Tibial nerve (tissue), 4 donors: ENCODE results near the gene SCN4B. TPM values are rescaled to one million over a fixed set of nuclear protein-coding genes. Genes with fewer than 3 reads are reported as not detected.

Source experiments
- DNase-seq, 2 donors: peaks; one replicate each; pipeline ENCODE4 v3.0.0-alpha.2; 2019; ENCODE audit warnings: low spot score in 2 of 2
- H3K27ac ChIP-seq, 4 donors: fragments of 200-600 bp; sonication (generic) in 3 of 4; one replicate each; pipeline ENCODE4 v1.5.1; 2017 to 2019; ENCODE audit warnings: mild to moderate bottlenecking in 1 of 4
- H3K27me3 ChIP-seq, 2 donors: fragments of 200-600 bp; sonication (generic) in 1 of 2; one replicate each; pipeline versions ENCODE4 v1.5.1 to v1.6.0; 2017 to 2019
- H3K36me3 ChIP-seq, 3 donors: fragments of 200-600 bp; sonication (generic); one replicate each; pipeline ENCODE4 v1.5.1; 2018 to 2019
- H3K4me1 ChIP-seq, 4 donors: fragments of 200-600 bp; sonication (generic) in 3 of 4; one replicate each; pipeline ENCODE4 v1.5.1; 2017 to 2019
- H3K4me3 ChIP-seq, 4 donors: fragments of 200-600 bp; sonication (generic) in 3 of 4; one replicate each; pipeline ENCODE4 v1.5.1; 2017 to 2019; ENCODE audit warnings: mild to moderate bottlenecking in 1 of 4, moderate library complexity in 1 of 4
- H3K9me3 ChIP-seq, 4 donors: fragments of 200-600 bp; sonication (generic) in 3 of 4; one replicate each; pipeline ENCODE4 v1.5.1; 2017 to 2019
- EP300 ChIP-seq, 2 donors: sonication (generic); formaldehyde crosslinking; IDR thresholded peaks; one replicate each; pipeline ENCODE4 v1.6.1; 2017; ENCODE audit warnings: antibody characterized with exemption in 2 of 2, mild to moderate bottlenecking in 1 of 2
- POLR2A ChIP-seq, 2 donors: fragments of 450-650 bp; IDR thresholded peaks; one replicate each; pipeline ENCODE4 v1.6.1; 2017; ENCODE audit warnings: antibody characterized with exemption in 2 of 2, mild to moderate bottlenecking in 2 of 2, moderate library complexity in 2 of 2
- WGBS, 2 donors: methylation state at CpG; one replicate each; pipeline ENCODE4 v1.1.5; 2018; 5-methylcytosine and 5-hydroxymethylcytosine counted together
- total RNA-seq, 4 donors: library from RNA; depleted of rRNA; stranded (reverse); fragments of >200 nt; gene quantifications; one replicate each; pipeline ENCODE4 v1.1.0, GENCODE V29; 2016
- TF ChIP-seq, protein P1 (sequence below), 5 experiments: fragments of 200-600 bp in 3 of 5; fragments of 450-650 bp in 2 of 5; sonication (generic) in 3 of 5; IDR thresholded peaks; one replicate each; pipeline ENCODE4 v1.5.1; 2016 to 2019; ENCODE audit warnings: antibody characterized with exemption in 5 of 5, mild to moderate bottlenecking in 3 of 5, moderate library complexity in 2 of 5

The SCN4B gene
- total RNA-seq, 4 donors from 2014 or later: 0.66 to 4.1 (median 1.1) TPM

- peaks cover 0 to 55% of the 10 kb centered on the region in 2 donors for H3K27me3 ChIP-seq
- TF ChIP-seq, protein P1, sequence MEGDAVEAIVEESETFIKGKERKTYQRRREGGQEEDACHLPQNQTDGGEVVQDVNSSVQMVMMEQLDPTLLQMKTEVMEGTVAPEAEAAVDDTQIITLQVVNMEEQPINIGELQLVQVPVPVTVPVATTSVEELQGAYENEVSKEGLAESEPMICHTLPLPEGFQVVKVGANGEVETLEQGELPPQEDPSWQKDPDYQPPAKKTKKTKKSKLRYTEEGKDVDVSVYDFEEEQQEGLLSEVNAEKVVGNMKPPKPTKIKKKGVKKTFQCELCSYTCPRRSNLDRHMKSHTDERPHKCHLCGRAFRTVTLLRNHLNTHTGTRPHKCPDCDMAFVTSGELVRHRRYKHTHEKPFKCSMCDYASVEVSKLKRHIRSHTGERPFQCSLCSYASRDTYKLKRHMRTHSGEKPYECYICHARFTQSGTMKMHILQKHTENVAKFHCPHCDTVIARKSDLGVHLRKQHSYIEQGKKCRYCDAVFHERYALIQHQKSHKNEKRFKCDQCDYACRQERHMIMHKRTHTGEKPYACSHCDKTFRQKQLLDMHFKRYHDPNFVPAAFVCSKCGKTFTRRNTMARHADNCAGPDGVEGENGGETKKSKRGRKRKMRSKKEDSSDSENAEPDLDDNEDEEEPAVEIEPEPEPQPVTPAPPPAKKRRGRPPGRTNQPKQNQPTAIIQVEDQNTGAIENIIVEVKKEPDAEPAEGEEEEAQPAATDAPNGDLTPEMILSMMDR (IDR thresholded peaks at IDR 0.05): no peak
- TF ChIP-seq EP300 (IDR thresholded peaks at IDR 0.05) (no peak), POLR2A (IDR thresholded peaks at IDR 0.05) (no peak)
- H3K4me3 ChIP-seq: no peak overlapping the region
- H3K9me3 ChIP-seq: no peaks in the 10 kb centered on the region
- H3K4me1 ChIP-seq: no peaks in the 10 kb centered on the region
- 28 to 42% methylated on average over 10 of the region's 10 CpGs for WGBS, 2 donors
- H3K36me3 ChIP-seq: no peaks in the 10 kb centered on the region
- H3K27ac ChIP-seq: no peak overlapping the region
- no peak for DNase-seq
Observed at GRCh38 chr11:118138839-118139420, 13.7 kb downstream of the SCN4B start.

- no peak for DNase-seq
- no peak for TF ChIP-seq EP300 (IDR thresholded peaks at IDR 0.05)
- TF ChIP-seq, protein P1 (IDR thresholded peaks at IDR 0.05): no peak
- TF ChIP-seq POLR2A (IDR thresholded peaks at IDR 0.05): no peak
- H3K4me3 ChIP-seq: no peak overlapping the region
- H3K27me3 ChIP-seq: peaks cover 0 to 38% of the 10 kb centered on the region in 2 donors
- H3K4me1 ChIP-seq: no peaks in the 10 kb centered on the region
- no peaks in the 10 kb centered on the region for H3K9me3 ChIP-seq
- no peaks in the 10 kb centered on the region for H3K36me3 ChIP-seq
- WGBS, 2 donors: 69 to 79% methylated on average over 10 of the region's 10 CpGs
- no peak overlapping the region for H3K27ac ChIP-seq
Observed at GRCh38 chr11:118136801-118137200, 15.8 kb downstream of the SCN4B start.

GRCh38 chr11:118136341-118136740 lies 16.3 kb downstream of the SCN4B start:
- no peak for DNase-seq
- TF ChIP-seq, protein P1 (IDR thresholded peaks at IDR 0.05): no peak
- no peak for TF ChIP-seq POLR2A (IDR thresholded peaks at IDR 0.05)
- no peak for TF ChIP-seq EP300 (IDR thresholded peaks at IDR 0.05)
- H3K27ac ChIP-seq: no peak overlapping the region
- no peaks in the 10 kb centered on the region for H3K9me3 ChIP-seq
- 68% methylated on average over 2 of the region's 2 CpGs for WGBS, 2 donors
- no peaks in the 10 kb centered on the region for H3K4me1 ChIP-seq
- no peaks in the 10 kb centered on the region for H3K36me3 ChIP-seq
- peaks cover 0 to 38% of the 10 kb centered on the region in 2 donors for H3K27me3 ChIP-seq
- no peak overlapping the region for H3K4me3 ChIP-seq

- no peak for DNase-seq
- Histone ChIP-seq H3K27me3 (peaks cover 0 to 38% of the 10 kb centered on the region in 2 donors), H3K36me3 (no peaks in the 10 kb centered on the region), H3K27ac (no peak overlapping the region), H3K9me3 (no peaks in the 10 kb centered on the region), H3K4me3 (no peak overlapping the region), H3K4me1 (no peaks in the 10 kb centered on the region)
- WGBS, 2 donors: 93 to 100% methylated on average over 2 to 5 of the region's 5 CpGs
- TF ChIP-seq, protein P1 (IDR thresholded peaks at IDR 0.05): no peak
- TF ChIP-seq EP300 (IDR thresholded peaks at IDR 0.05) (no peak), POLR2A (IDR thresholded peaks at IDR 0.05) (no peak)
Observed at GRCh38 chr11:118135796-118136165, 16.8 kb downstream of the SCN4B start.

DNA sequence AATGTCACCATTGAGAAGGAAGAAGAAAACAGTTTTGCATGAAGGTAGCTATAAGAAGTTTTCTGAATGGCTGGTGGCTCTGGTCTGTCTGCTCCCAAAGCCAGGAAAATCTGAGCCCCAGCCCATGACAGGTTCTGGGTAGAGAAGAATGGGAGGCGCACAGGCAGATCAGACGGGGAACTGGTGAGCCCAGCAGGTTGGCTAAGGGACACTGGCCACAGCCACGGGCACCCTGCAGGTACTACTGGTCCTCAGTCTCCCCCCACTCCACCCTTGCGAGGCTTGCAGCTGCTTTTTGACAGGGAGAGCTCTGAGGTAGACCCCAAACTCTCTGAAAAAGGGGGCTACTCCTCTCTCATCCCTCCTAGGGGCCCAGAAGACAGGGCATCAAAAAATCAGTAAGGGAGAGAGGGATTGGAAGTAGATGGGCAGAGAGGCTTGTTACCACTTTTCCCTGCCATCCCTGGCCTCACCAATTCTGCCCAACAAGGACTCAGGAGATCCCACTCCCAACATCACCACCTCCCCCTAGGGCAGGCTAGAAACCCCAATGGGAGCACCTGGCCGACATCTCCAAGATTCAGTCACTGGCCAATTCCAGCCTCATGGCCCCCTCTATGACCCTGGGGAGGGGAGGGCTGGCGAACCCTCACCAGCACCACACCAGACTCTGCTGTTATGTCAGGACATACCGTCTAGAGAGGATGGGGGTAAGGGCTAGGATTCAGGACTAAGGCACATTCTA lies 17.4 kb downstream of the SCN4B start:
- DNase-seq: no peak
- H3K27me3 ChIP-seq: peaks cover 0 to 32% of the 10 kb centered on the region in 2 donors

More for the DNA sequence above, 17.4 kb downstream of the SCN4B start:
- Histone ChIP-seq H3K36me3 (no peaks in the 10 kb centered on the region), H3K9me3 (no peaks in the 10 kb centered on the region), H3K4me1 (no peaks in the 10 kb centered on the region), H3K27ac (no peak overlapping the region), H3K4me3 (no peak overlapping the region)
- WGBS, 2 donors: 67 to 77% methylated on average over 7 of the region's 7 CpGs
- TF ChIP-seq, protein P1 (IDR thresholded peaks at IDR 0.05): no peak
- no peak for TF ChIP-seq POLR2A (IDR thresholded peaks at IDR 0.05)
- TF ChIP-seq EP300 (IDR thresholded peaks at IDR 0.05): no peak
